Measurements from ENCODE around the gene NPL. TPM values are rescaled to one million over a fixed set of nuclear protein-coding genes. Genes with fewer than 3 reads are reported as not detected.

Gene NPL
- total RNA-seq, 3 donors from 2014 or later: 8.2 to 20.6 (median 19.3) TPM

DNA sequence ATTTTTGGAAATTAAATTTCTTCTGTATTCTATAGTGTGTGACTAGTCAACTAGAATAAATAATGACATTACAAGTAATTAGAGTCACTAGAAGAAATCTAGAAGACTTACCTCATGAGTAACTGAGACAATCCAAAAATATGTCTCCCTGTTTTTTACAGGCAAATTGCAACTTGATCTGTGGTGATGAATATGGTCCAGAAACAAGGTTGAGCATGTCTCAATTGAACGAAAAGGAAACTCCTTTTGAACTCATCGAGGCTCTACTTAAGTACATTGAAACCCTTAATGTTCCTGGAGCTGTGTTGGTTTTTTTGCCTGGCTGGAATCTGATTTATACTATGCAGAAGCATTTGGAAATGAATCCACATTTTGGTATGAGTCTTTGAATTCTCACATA, 86.3 kb downstream of the NPL start:
- Histone ChIP-seq H3K4me3 (no peak overlapping the region), H3K27me3 (no peaks in the 10 kb centered on the region), H3K36me3 (peaks cover 6% of the 10 kb centered on the region), H3K4me1 (no peaks in the 10 kb centered on the region), H3K27ac (no peak overlapping the region), H3K9me3 (no peaks in the 10 kb centered on the region)
- intact Hi-C loops (cut with DNase I; ENCODE audit: low total_unique reads): no loop called here
- no peak for DNase-seq (ENCODE audit: low spot score in 2 of 2)
- TF ChIP-seq, protein P1, sequence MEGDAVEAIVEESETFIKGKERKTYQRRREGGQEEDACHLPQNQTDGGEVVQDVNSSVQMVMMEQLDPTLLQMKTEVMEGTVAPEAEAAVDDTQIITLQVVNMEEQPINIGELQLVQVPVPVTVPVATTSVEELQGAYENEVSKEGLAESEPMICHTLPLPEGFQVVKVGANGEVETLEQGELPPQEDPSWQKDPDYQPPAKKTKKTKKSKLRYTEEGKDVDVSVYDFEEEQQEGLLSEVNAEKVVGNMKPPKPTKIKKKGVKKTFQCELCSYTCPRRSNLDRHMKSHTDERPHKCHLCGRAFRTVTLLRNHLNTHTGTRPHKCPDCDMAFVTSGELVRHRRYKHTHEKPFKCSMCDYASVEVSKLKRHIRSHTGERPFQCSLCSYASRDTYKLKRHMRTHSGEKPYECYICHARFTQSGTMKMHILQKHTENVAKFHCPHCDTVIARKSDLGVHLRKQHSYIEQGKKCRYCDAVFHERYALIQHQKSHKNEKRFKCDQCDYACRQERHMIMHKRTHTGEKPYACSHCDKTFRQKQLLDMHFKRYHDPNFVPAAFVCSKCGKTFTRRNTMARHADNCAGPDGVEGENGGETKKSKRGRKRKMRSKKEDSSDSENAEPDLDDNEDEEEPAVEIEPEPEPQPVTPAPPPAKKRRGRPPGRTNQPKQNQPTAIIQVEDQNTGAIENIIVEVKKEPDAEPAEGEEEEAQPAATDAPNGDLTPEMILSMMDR (IDR thresholded peaks at IDR 0.05): no peak
- no peak for TF ChIP-seq POLR2AphosphoS5 (IDR thresholded peaks at IDR 0.05)
- TF ChIP-seq POLR2A (IDR thresholded peaks at IDR 0.05): no peak

DNA sequence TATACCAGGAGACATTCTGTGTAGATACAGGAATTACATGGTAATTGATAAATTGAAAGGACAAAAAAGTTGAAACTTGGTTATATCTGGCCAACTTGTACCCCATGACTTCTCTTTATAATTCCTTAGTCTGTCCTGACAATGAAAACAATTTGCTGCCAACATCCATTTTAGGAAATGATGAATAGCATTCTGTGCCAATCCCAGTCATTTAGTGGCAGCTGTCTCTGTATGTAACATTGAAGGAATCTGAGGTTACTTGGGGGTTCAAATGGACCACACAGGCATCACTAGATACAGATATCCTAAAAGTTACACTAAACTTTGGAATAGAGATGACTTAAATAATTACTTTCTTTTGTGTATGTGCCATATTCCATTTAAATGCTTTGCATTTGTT, 87.8 kb downstream of the NPL start:
- Histone ChIP-seq H3K36me3 (peaks cover 9% of the 10 kb centered on the region), H3K4me3 (no peak overlapping the region), H3K4me1 (no peaks in the 10 kb centered on the region), H3K27ac (no peak overlapping the region), H3K9me3 (no peaks in the 10 kb centered on the region), H3K27me3 (no peaks in the 10 kb centered on the region)
- intact Hi-C loops (cut with DNase I; ENCODE audit: low total_unique reads): no loop called here
- TF ChIP-seq, protein P1 (IDR thresholded peaks at IDR 0.05): no peak
- TF ChIP-seq POLR2AphosphoS5 (IDR thresholded peaks at IDR 0.05): no peak
- no peak for TF ChIP-seq POLR2A (IDR thresholded peaks at IDR 0.05)
- no peak for DNase-seq (ENCODE audit: low spot score in 2 of 2)

DNA sequence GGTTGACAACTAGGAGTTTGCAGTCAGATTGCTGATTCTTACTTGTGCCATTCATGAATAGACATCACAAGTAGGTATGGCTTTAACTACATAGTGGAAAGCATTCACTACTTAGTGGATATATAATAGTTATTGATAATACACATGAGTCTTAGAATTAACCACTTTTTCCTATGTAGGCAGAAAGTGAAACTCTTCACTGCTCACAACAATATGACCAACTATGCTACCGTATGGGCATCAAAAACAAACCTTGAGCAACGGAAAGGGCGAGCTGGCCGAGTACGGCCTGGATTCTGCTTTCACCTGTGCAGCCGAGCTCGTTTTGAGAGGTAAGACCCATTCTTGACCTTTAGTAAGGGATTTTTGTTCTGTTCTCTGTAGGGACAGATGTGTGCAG, 88.3 kb downstream of the NPL start:
- Histone ChIP-seq H3K4me3 (no peak overlapping the region), H3K27ac (no peak overlapping the region), H3K27me3 (no peaks in the 10 kb centered on the region), H3K4me1 (no peaks in the 10 kb centered on the region), H3K36me3 (peaks cover 9% of the 10 kb centered on the region), H3K9me3 (no peaks in the 10 kb centered on the region)
- intact Hi-C loops (cut with DNase I; ENCODE audit: low total_unique reads): no loop called here
- TF ChIP-seq, protein P1 (IDR thresholded peaks at IDR 0.05): no peak
- TF ChIP-seq POLR2A (IDR thresholded peaks at IDR 0.05): no peak
- TF ChIP-seq POLR2AphosphoS5 (IDR thresholded peaks at IDR 0.05): no peak
- DNase-seq (ENCODE audit: low spot score in 2 of 2): no peak

Other genes with a start within 250 kb of the NPL start
- gene RNASEL, start 200.5 kb upstream of the NPL start, total RNA-seq: 10 to 100 TPM; 10.7 to 14.8 (median 10.8) TPM
- 1 to 10 TPM; 1.3 to 6.3 (median 2.3) TPM for gene RGS16, start 185.4 kb upstream of the NPL start, total RNA-seq
- gene RGS8, start 105.2 kb upstream of the NPL start, total RNA-seq: not detected
- gene DHX9, start 49.6 kb downstream of the NPL start, total RNA-seq: 100 to 1,000 TPM in 2 of 3 donors, 10 to 100 TPM in 1; 89.3 to 173 (median 134) TPM
- gene SHCBP1L, start 163.4 kb downstream of the NPL start, total RNA-seq: under 1 TPM in 1 of 3 donors, not detected in 2; 0.80 TPM
- gene LAMC1, start 233.6 kb downstream of the NPL start, total RNA-seq: 100 to 1,000 TPM; 125 to 679 (median 249) TPM